Body of pancreas (tissue), 4 donors: ENCODE results near the gene NOS3. TPM values are rescaled to one million over a fixed set of nuclear protein-coding genes. Genes with fewer than 3 reads are reported as not detected.

Experiments
- ATAC-seq: fragments of 150-250 bp; one replicate; pipeline ENCODE4 v1.9.1; 2016
- DNase-seq, 4 donors: peaks; one replicate each; pipeline ENCODE4 v3.0.0-alpha.2; 2019
- H3K27ac ChIP-seq, 4 donors: fragments of 200-600 bp; sonication (generic); 1 replicate in 3 of 4; 2 replicates in 1 of 4; pipeline versions ENCODE4 v1.5.1 to v1.6.1; 2016 to 2019; ENCODE audit warnings: mild to moderate bottlenecking in 1 of 4, mixed read lengths in 1 of 4, moderate library complexity in 1 of 4
- H3K27me3 ChIP-seq, 2 donors: fragments of 200-600 bp; sonication (generic); one replicate each; pipeline ENCODE4 v1.6.0; 2016; ENCODE audit warnings: mild to moderate bottlenecking in 1 of 2
- H3K36me3 ChIP-seq, 2 donors: fragments of 200-600 bp; sonication (generic); replicated peaks in 1 of 2; 2 replicates each; pipeline ENCODE4 v1.5.1; 2016; ENCODE audit warnings: low read depth in 2 of 2; ENCODE audit not compliant: insufficient read depth in 1 of 2
- H3K4me1 ChIP-seq: fragments of 200-600 bp; sonication (generic); one replicate; pipeline ENCODE4 v1.6.0; 2016
- H3K4me3 ChIP-seq, 2 donors: fragments of 200-600 bp; sonication (generic); 1 replicate in 1 of 2; 2 replicates in 1 of 2; pipeline ENCODE4 v1.5.1; 2016 to 2019
- H3K9me3 ChIP-seq, 3 donors: fragments of 200-600 bp; sonication (generic); 1 replicate in 2 of 3; 2 replicates in 1 of 3; pipeline ENCODE4 v1.5.1; 2016
- CTCF ChIP-seq, 7 experiments: fragments of 450-650 bp in 4 of 7; fragments of 200-600 bp in 3 of 7; sonication (generic) in 3 of 7; IDR thresholded peaks; one replicate each; pipeline ENCODE4 v1.5.1; 2016 to 2019; ENCODE audit warnings: antibody characterized with exemption in 7 of 7
- POLR2A ChIP-seq, 3 donors: fragments of 450-650 bp; IDR thresholded peaks; one replicate each; pipeline ENCODE4 v1.6.1; 2016; ENCODE audit warnings: antibody characterized with exemption in 3 of 3, mild to moderate bottlenecking in 2 of 3
- WGBS, 2 donors: methylation state at CpG; one replicate each; pipeline ENCODE4 v1.1.5; 2017; 5-methylcytosine and 5-hydroxymethylcytosine counted together
- intact Hi-C: fragments of 100-400 bp; cut with DNase I; formaldehyde crosslinking; loops from one replicate; pipeline ENCODE4 v1.15.1; 2023
- total RNA-seq, 2 donors: library from RNA; depleted of rRNA; stranded (reverse); fragments of >200 nt; gene quantifications; one replicate each; pipeline ENCODE4 v1.1.0, GENCODE V29; 2016

The NOS3 gene
- total RNA-seq = 1 to 10 TPM; 4.9 to 7.6 TPM

- Histone ChIP-seq H3K27me3 (no peaks in the 10 kb centered on the region), H3K4me1 (no peaks in the 10 kb centered on the region), H3K27ac (no peak within 1 kb of the TSS), H3K9me3 (peaks cover 0 to 9% (median 0%) of the 10 kb centered on the region in 3 donors), H3K4me3 (no peak within 1 kb of the TSS), H3K36me3 (no peaks in the 10 kb centered on the region)
- 71 to 82% methylated on average over 12 of the region's 12 CpGs for WGBS, 2 donors
- DNase-seq (no peak), ATAC-seq (no peak)
- TF ChIP-seq CTCF (IDR thresholded peaks at IDR 0.05) (no peak), POLR2A (IDR thresholded peaks at IDR 0.05) (no peak)
- intact Hi-C loops = no loop called here
These were observed at the start of gene NOS3 for GRCh38 chr7:150990416-150991186. NOS3 (plus strand) TSS chr7:150991017; CDS start chr7:150993804, 2,787 bp downstream.

DNA sequence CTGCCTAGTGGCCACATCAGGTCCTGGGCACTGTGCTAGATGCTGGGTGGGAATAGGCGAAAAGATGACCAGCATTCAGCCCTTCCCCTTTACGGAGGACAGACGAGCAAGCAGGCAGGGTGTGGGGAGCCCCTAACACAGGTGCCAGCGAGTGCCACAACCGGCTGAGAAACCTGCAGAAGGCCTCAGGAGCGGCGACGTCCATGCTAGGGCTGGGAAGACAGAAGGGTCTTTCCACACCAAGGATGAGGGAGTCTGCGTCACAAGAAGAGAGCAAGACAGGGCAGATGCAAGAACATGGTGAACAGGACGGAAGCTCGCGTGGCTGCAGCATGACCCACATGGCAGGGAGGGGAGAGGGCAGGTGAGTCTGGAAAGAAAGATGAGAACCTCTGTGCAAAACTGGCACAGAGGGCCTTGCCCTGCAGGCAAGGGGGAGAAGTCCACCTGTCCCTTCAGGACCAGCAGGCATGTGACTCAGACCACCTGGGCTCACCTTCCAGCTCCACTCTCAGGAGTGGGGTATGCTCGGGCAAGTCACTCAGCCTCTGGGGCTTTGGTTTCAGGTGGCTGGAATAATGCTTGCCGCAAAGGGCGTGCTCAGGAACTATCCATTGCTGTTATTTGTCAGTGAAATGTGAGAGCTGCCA is 49.3 kb upstream of the NOS3 start:
- Histone ChIP-seq H3K4me3 (no peak overlapping the region), H3K9me3 (no peaks in the 10 kb centered on the region), H3K4me1 (no peaks in the 10 kb centered on the region), H3K27me3 (no peaks in the 10 kb centered on the region), H3K36me3 (no peaks in the 10 kb centered on the region), H3K27ac (no peak overlapping the region)
- TF ChIP-seq POLR2A (IDR thresholded peaks at IDR 0.05) (no peak), CTCF (IDR thresholded peaks at IDR 0.05) (no peak)
- DNase-seq (peak in 1 of 4 donors; percentile 2), ATAC-seq (no peak)
- 79 to 87% methylated on average over 13 to 15 of the region's 15 CpGs for WGBS, 2 donors
- intact Hi-C loops = no loop called here

DNA sequence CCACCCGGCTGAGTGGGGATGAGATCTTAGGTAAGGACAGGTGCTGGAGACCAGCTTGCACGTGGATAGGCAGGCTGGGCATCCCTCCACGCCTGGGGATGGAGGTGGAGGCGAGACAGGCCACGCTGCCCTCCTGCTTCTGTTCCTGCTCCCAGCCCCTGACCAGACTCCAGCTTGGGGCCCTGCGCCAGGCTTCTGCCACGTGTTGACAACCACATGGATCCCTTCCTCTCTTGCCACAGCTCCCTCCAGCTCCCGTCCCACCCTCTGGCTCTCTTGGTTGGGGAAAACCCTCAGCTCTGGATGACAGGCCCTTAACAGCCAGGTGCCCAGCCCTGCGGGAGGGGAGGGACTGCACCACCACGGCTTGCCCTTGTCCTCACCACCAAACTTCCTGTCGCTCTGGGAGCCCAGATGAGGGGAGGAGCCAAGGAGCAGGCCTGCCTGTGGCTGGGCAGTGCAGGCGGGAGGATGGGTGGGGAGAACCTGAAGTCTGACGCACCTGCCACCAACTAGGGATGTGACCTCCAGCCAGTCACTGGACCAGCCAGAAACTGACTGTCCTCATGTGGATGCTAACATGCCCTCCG is 48.7 kb upstream of the NOS3 start:
- Histone ChIP-seq H3K27me3 (no peaks in the 10 kb centered on the region), H3K4me3 (no peak overlapping the region), H3K36me3 (no peaks in the 10 kb centered on the region), H3K27ac (no peak overlapping the region), H3K9me3 (no peaks in the 10 kb centered on the region), H3K4me1 (no peaks in the 10 kb centered on the region)
- DNase-seq (peak in 2 of 4 donors; percentile 10 to 18), ATAC-seq (no peak)
- TF ChIP-seq POLR2A (IDR thresholded peaks at IDR 0.05) (no peak), CTCF (IDR thresholded peaks at IDR 0.05) (no peak)
- intact Hi-C loops = no loop called here
- 33 to 44% methylated on average over 4 to 14 of the region's 14 CpGs for WGBS, 2 donors

- H3K36me3 ChIP-seq = no peaks in the 10 kb centered on the region
- H3K27ac ChIP-seq = no peak overlapping the region
- peak in 1 of 4 donors; percentile 9 for DNase-seq
- WGBS, 2 donors = 73 to 74% methylated on average over 9 to 13 of the region's 13 CpGs
- TF ChIP-seq POLR2A (IDR thresholded peaks at IDR 0.05) = no peak
- no peak for TF ChIP-seq CTCF (IDR thresholded peaks at IDR 0.05)
- H3K27me3 ChIP-seq = peaks cover 0 to 4% of the 10 kb centered on the region in 2 donors
- no peak for ATAC-seq
- no peaks in the 10 kb centered on the region for H3K9me3 ChIP-seq
- H3K4me3 ChIP-seq = no peak overlapping the region
- intact Hi-C loops = no loop called here
- no peaks in the 10 kb centered on the region for H3K4me1 ChIP-seq
These were observed 48.0 kb upstream of the NOS3 start for GRCh38 chr7:150942591-150943452.
